ENCODE data around the gene NR2F2.

Gene NR2F2

DNA sequence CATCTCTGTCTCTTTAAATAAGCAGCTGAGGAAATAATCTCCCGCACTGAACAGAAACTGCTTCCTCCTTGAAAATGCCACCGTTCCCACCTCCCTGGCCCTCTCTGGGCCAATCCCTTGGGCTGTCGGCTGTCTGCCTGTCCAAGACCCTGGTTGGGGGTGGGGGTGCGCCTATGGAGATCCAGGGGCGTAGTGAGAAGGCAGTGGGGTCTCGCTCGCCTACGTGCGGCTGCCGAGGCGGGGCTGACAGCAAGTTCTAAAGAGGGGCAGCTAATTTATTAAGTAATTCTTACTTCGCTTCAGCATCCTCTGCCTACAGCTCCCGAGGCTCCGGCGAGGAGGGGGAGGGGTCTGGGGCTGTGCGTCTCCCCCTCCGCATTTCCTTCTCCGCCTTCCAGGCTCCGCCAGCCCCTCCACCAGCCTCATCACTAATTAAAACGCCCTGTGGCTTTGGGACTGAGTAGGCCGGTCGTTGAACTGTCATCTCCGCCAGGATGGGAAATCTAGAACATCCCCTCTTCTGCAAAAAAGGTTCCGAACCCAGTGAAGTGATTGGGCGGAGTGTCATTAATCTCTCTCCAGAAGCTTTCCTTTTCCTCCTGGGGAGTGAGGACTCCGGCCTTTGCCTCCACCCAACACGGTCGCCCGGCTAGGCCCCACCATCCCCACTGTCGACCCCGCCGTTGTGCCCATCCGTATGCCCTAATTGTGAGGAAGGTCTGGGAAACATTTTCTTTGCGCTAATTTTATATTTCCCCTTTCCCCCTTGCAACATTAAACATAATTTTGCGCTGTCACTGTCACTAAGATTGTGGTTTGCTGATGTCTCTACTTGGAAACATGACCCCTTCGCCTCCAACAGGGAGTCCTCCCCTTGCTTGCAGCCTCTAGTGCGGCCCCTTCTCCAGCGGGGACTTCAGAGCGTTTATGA, 16.9 kb downstream of the NR2F2 start:
- TF ChIP-seq GATA2 (IDR thresholded peaks at IDR 0.05; ENCODE audit: low read depth, low read length), result no peak
- no peak for TF ChIP-seq GATA3 (IDR thresholded peaks at IDR 0.05; ENCODE audit: low read depth, low read length)

DNA sequence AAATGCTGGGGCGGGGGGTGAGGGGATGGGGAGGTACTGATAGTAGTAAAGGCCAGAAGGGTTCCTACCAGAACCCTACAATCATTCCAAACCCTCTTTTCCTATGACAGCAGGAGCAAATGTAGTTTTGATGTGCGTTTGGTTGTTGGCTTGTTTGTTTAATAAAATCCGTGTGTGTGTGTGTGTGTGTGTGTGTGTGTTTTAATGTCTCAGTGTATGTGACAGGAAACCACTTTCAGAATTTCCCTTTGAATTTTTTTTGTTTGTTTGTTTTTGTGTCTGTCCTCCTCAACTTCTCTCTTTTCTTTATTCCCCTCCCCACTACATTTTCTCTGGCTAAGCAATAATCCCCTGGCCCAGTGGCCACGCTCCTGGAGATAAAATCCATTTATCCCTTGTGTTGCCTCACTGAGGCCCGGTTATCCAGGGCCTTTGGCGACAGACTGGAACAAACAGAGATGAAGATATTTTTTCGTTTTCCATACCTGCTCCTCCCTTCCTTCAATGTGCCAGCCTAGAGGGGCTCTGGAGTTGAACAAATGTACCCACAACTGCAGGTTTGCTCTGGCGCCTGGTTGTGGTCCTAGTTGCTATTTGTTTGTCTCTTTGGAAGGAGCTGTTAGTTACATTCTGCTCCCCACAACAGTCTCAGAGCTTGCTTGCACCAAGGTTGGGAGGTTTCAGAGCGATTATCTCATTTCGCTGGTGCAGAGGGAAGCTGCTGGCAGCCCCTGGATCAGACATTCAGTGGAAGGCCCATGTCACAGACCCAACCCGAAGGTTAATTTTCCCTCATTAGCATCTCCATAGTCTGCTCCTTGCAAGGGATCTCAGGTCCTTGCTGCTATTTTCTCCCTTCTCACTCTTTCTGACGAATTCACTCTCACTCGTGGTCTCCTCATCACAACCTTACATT, 17.9 kb downstream of the NR2F2 start:
- no peak for TF ChIP-seq GATA2 (IDR thresholded peaks at IDR 0.05; ENCODE audit: low read depth, low read length)
- TF ChIP-seq GATA3 (IDR thresholded peaks at IDR 0.05; ENCODE audit: low read depth, low read length), result no peak

DNA sequence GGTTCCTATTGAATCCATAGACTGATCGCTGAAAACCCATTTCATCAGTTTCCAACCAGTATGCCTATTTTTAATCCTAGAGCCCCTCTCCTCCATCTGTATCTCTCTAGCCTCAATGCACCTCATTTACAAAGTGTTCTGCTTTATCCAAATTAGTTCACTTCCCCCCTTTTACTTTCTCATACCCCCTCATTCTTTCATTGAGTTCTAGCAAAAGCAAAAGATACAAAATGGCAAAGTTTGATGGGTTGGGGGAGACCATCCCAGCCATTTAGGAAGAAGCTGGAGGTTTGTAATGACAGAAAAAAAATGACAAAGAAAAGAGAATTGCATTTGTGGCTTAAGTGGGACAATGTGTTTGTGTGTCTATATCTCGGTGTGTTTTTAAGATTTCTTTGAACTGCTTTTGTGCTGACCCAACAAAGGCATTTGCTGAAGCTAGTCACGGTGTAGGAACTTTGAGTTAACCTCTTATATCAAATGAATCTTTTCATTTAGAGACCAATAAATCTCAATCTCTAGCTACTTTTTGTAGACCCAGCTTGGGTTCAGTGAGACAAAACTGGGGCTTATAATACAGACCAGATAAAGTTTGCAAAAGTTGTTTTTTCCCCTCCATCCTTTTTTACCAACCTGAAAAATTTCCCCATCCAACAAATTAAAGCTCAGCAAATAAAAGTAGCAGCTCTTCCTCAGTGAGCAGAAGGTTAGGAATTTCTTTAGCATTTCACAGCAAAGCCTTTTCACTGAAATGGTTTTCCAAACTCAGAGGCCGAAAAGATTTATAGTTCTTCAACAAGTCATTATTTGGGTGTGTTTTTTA, 18.7 kb downstream of the NR2F2 start:
- no peak for TF ChIP-seq GATA2 (IDR thresholded peaks at IDR 0.05; ENCODE audit: low read depth, low read length)
- TF ChIP-seq GATA3 (IDR thresholded peaks at IDR 0.05; ENCODE audit: low read depth, low read length), result no peak

DNA sequence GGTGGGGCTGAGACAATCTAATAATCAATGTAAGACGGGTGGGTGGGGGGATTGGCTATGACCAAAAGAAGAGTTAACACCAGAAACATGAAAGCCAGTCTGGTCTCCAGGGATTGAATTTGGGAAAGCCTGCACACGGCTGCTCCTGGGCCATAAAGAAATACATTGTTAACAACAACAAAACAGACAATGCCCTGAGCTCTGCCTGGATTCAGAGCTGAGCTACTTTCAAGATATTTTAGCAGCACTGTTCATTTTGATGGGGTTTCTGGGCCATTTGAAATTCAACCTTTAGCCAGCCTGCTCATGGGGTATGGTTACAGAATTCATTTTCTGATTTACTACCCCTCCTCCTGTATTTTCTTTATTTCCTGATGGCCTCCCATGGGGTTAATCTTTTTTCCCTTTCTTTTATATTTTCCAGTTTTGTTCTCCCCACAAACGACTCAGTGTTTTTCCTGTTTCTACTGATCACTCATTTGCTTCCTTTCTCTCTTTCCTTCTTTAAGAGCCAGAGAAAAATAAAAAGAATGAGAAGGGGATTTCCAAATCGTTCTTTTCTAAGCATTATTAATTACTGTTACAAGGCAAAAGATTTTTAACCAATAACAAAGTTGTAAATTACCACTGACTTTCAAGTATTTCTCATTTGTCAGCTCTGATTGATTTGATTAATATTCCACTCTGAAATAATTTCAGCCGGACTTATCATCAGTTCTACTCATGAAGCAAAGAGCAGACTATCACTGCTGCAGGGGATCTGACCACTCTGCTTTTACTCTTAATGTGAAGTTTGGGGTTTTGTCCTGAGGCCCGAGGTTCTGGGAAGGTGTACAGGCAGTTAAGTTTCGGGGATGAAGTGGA, 19.6 kb downstream of the NR2F2 start:
- TF ChIP-seq GATA2 (IDR thresholded peaks at IDR 0.05; ENCODE audit: low read depth, low read length) (no peak), GATA3 (IDR thresholded peaks at IDR 0.05; ENCODE audit: low read depth, low read length) (no peak)

DNA sequence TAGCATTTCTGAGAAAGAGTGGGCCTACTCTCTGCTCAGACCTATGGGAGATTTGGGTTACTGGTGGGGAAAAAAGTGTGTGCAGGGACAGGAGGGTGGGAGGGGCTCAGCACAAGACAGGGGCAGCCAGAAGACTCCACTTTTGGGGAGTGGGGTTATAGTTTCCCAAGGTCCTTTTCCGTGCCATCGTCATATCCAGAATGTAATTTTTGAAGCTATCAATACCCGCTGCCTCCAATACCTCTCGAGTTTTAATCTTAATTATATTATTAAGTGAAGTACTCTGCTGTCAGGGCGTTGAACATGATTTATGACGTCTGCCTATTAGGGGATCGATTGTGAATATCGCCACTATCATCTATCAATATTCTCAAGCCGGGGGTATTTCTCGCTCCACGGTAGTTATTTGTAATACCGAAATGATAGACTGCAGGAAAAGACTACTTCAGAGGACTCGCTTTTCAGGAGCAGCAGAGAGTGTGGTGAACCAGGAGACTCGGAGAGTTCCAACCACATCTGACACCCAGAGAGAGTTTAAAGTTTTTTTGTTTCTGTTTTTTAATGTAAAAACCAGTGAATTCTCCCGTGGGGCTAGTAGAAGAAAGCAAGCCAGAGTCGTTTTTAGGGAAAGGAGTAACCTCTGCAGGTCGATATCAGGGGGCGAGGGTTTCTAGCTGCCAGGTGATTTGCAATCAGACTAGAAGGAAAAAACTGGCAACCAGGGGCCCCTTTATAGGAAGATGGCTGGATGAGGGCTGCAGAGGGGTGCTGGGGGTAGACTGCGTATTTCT, 20.6 kb downstream of the NR2F2 start:
- TF ChIP-seq GATA2 (IDR thresholded peaks at IDR 0.05; ENCODE audit: low read depth, low read length), result no peak
- no peak for TF ChIP-seq GATA3 (IDR thresholded peaks at IDR 0.05; ENCODE audit: low read depth, low read length)

DNA sequence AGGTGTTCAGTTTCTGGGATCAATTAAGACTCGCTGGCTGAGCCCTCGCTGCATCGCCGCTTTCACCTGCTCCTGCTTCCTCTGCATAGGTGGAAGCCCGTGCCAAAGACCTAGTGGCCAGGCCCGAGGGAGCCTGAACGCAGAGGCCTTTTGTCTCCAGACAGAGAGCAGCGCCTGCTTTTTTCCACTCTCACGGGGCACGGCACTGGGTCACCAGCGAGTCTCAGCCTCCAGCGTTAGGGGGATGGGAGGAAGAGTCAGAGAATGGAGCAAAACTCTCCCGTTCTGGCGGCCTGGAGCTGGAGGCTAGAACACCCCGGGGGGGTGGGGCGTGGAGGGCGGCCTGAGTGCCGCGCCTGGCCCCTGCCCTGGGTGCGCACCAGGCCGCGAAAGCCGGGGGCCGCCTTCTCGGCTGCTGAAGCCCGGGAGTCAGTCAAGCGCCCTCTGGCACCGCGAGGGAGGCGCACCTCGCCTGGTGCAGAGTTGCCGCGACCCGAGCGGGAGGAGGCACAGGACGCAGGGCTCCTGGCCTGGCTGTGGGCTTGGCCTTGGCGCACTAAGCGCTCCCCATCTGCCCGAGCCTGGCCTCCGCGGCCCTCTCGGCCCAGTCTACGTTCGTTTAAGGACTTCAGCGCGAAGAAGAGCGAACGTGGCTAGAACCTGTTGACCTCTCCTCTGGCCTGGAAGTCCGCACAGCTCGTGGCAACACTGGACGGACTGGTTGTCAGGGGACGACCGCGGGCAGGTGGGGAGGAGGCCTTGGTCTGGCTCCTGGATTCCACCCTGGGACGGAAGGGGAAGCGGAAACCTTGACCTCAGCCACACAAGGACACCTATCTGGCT, 21.5 kb downstream of the NR2F2 start:
- no peak for TF ChIP-seq GATA3 (IDR thresholded peaks at IDR 0.05; ENCODE audit: low read depth, low read length)
- TF ChIP-seq GATA2 (IDR thresholded peaks at IDR 0.05; ENCODE audit: low read depth, low read length), result no peak

DNA sequence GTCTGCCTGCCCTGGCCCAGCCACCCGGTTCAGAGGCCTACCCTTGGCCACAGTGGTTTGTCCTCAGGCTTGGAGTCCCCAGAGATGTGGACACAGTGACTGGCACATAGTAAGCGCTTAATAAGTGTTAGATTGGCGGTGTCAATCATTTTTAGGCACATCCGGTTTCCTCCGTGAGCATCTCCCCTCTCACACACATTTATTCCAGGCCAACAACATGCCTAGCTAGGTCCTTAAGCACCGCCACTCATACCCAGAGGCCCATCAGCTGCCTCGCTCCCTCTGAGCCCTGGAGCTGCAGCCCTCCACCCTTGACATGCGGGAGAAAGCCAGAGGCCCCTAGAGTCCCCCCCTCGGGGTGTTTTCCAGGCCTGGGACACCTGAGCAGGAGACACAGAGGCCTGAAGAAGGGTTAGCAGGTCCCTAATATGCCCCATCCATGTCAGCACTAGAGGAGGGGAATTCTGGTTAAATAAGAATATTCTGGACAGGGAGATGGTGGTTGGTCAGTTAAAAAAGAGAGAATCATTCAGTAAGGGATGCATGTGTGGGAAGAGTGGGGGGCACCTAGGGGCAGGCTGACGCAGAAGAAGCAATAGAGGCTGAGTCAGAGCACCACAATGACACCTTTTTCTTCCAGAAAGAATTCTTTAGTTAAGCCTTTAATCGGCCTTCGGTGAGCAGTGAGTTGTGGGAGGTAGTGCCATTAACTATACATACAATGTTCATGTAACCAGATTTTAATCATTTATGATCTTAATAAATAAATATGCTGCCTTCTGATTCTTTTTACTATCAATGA, 22.3 kb downstream of the NR2F2 start:
- TF ChIP-seq GATA2 (IDR thresholded peaks at IDR 0.05; ENCODE audit: low read depth, low read length) (no peak), GATA3 (IDR thresholded peaks at IDR 0.05; ENCODE audit: low read depth, low read length) (no peak)

DNA sequence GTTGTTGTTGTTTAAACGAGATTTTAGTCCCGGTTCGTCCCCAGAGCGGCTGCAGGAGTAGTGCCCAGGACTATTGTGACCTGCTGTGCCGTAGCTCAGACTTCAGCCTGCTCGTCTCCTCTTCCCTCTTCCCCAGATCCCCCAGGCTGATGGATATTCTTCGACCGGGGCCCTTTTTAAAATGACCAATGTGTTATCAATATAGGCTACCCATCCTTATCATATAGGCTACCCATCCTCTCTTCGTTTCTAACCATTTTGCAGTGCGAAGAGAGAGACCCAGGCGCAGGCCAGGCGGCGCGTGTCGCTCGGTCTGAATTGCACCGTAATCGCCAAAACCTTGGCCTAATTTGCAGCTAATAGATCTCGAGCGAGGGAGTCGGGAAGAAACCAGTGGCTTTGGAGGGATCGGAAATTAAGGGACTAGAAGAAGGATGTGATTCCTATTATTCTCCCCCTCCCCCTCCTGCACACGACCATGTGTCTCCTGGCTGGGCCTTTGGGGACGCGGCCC, 23.0 kb downstream of the NR2F2 start:
- TF ChIP-seq GATA3 (IDR thresholded peaks at IDR 0.05; ENCODE audit: low read depth, low read length) (no peak), GATA2 (IDR thresholded peaks at IDR 0.05; ENCODE audit: low read depth, low read length) (no peak)

DNA sequence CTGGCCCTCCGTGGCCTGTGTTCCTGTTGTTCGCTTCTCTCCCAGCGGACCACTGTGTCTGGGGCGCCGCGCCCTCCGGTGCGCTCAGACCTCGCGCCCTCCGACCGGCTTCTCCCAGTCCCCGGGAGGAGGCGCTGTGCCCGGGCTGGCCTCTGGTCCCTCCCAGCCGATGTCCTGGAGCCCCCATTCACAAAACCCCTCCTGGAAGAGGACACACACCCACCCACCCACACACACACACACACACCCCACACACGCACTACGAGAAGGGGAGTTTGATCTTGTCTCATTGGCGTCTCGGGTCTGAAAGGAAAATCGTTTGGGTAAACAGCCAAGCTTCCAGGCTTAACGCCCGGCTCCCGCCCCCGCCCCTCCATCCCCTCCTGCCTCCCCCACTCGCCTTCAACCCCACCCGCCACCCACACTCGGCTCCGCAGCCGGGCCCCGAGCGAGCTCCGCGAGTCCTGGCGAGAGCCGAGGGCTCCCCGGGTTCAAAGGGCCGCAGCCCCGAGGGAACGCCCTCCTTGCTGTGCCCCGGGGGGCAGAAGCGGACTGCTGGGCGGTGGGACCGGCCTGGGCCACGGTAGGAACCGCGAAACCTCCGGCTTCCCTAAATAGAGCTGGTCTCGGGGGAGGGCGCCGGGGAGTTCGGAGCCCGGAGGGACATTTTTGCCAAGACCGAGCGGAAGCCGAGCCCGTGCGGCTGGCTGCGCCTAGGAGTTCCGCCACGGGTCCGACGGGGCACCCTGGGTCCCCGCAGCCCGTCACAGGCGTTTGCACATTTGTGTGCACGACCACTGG, 23.6 kb downstream of the NR2F2 start:
- TF ChIP-seq GATA3 (IDR thresholded peaks at IDR 0.05; ENCODE audit: low read depth, low read length) (no peak), GATA2 (IDR thresholded peaks at IDR 0.05; ENCODE audit: low read depth, low read length) (no peak)

Measured in SH-SY5Y (cell line).